IMR-90 (cell line): ENCODE results near the gene ANK2. TPM values are rescaled to one million over a fixed set of nuclear protein-coding genes. Genes with fewer than 3 reads are reported as not detected.

Experiments
- ATAC-seq: fragments of 200-7000 bp; cut with Tn5 transposase; 2 replicates; pipeline ENCODE4 v1.9.1; 2020; ENCODE audit warnings: low read depth, mild to moderate bottlenecking, moderate library complexity
- BruUV-seq: library from RNA; stranded (reverse); fragments of 400-500 nt; replicated peaks from 2 replicates; lab custom pipeline; 2021; lab: Mats Ljungman, UMichigan
- CTCF ChIA-PET: fragments of 300-600 bp; formaldehyde crosslinking; extraction: SDS; loops from one replicate; lab custom pipeline; 2021; ENCODE audit warnings: antibody characterized with exemption; lab: Yijun Ruan, JAX
- POLR2A ChIA-PET: fragments of 300-600 bp; sonication (Branson Sonifier 250); formaldehyde crosslinking; loops from one replicate; lab custom pipeline; 2022; ENCODE audit warnings: antibody characterized with exemption; ENCODE audit not compliant: unreplicated experiment; lab: Charles Lee
- DNase-seq: peaks from one replicate; pipeline ENCODE4 v3.0.0; 2013
- H2AFZ ChIP-seq: replicated peaks from 2 replicates; pipeline ENCODE3; 2013; ENCODE audit warnings: low read length, mild to moderate bottlenecking; ENCODE audit not compliant: poor library complexity
- H2AK5ac ChIP-seq: 2 replicates; pipeline ENCODE4 v1.6.1; 2013; ENCODE audit warnings: low read depth, low read length, inconsistent platforms
- H2AK9ac ChIP-seq: replicated peaks from 2 replicates; pipeline ENCODE3; 2013; ENCODE audit warnings: mild to moderate bottlenecking, low read depth, low read length, moderate library complexity; ENCODE audit not compliant: poor library complexity
- H2BK120ac ChIP-seq: 2 replicates; pipeline ENCODE4 v1.6.1; 2013; ENCODE audit warnings: low read depth, low read length, inconsistent platforms
- H2BK15ac ChIP-seq: 3 replicates; pipeline ENCODE4 v1.6.1; 2013; ENCODE audit warnings: low read depth, low read length, inconsistent platforms
- H2BK20ac ChIP-seq: 2 replicates; pipeline ENCODE4 v1.6.1; 2013; ENCODE audit warnings: low read depth, mild to moderate bottlenecking, inconsistent platforms, low read length, moderate library complexity
- H2BK5ac ChIP-seq: 2 replicates; pipeline ENCODE4 v1.6.1; 2013; ENCODE audit warnings: mild to moderate bottlenecking, low read depth, low read length, inconsistent platforms; ENCODE audit not compliant: poor library complexity, severe bottlenecking
- H3K14ac ChIP-seq: replicated peaks from 2 replicates; pipeline ENCODE4 v1.6.1; 2013; ENCODE audit warnings: low read depth, low read length, inconsistent platforms
- H3K18ac ChIP-seq: 2 replicates; pipeline ENCODE4 v1.6.1; 2013; ENCODE audit warnings: low read depth, low read length, control low read depth
- H3K23ac ChIP-seq: 2 replicates; pipeline ENCODE4 v1.6.1; 2013; ENCODE audit warnings: low read depth, low read length, inconsistent platforms
- H3K27ac ChIP-seq: 2 replicates; pipeline ENCODE4 v1.5.1; 2013; ENCODE audit warnings: mild to moderate bottlenecking, control low read depth, low read length; ENCODE audit not compliant: insufficient read depth
- H3K27me3 ChIP-seq: 2 replicates; pipeline ENCODE4 v1.6.1; 2013; ENCODE audit warnings: low read length; ENCODE audit not compliant: control insufficient read depth, insufficient read depth
- H3K36me3 ChIP-seq: 2 replicates; pipeline ENCODE4 v1.6.1; 2013; ENCODE audit warnings: low read length, mixed read lengths; ENCODE audit not compliant: control insufficient read depth, insufficient read depth
- H3K4ac ChIP-seq: 2 replicates; pipeline ENCODE4 v1.6.1; 2013; ENCODE audit warnings: low read depth, low read length, inconsistent platforms
- H3K4me1 ChIP-seq: 2 replicates; pipeline ENCODE4 v1.6.1; 2013; ENCODE audit warnings: low read length, mixed read lengths; ENCODE audit not compliant: control insufficient read depth, insufficient read depth
- H3K4me2 ChIP-seq: 2 replicates; pipeline ENCODE4 v1.6.1; 2013; ENCODE audit warnings: low read depth, mild to moderate bottlenecking, control low read depth, low read length, moderate library complexity
- H3K4me3 ChIP-seq: 2 replicates; pipeline ENCODE4 v1.5.1; 2013; ENCODE audit warnings: low read depth, mild to moderate bottlenecking, control low read depth, low read length, moderate library complexity; ENCODE audit not compliant: insufficient read depth
- H3K56ac ChIP-seq: 2 replicates; pipeline ENCODE4 v1.6.1; 2013; ENCODE audit warnings: low read length, inconsistent platforms; ENCODE audit not compliant: insufficient read depth; ENCODE audit errors: extremely low read depth
- H3K79me1 ChIP-seq, 2 experiments: 2 replicates each; pipeline ENCODE4 v1.6.1; 2013; ENCODE audit warnings: low read length in 2 of 2, inconsistent platforms in 1 of 2, low read depth in 1 of 2
- H3K9ac ChIP-seq: 2 replicates; pipeline ENCODE4 v1.6.1; 2013; ENCODE audit warnings: low read depth, low read length, control low read depth
- H3K9me1 ChIP-seq: 2 replicates; pipeline ENCODE4 v1.6.1; 2013; ENCODE audit warnings: low read length, inconsistent platforms; ENCODE audit not compliant: insufficient read depth
- H3K9me3 ChIP-seq: 2 replicates; pipeline ENCODE4 v1.6.1; 2013; ENCODE audit warnings: low read length; ENCODE audit not compliant: control insufficient read depth, insufficient read depth
- H4K20me1 ChIP-seq: 2 replicates; pipeline ENCODE4 v1.6.1; 2013; ENCODE audit warnings: low read length, inconsistent platforms; ENCODE audit not compliant: insufficient read depth
- H4K5ac ChIP-seq: 2 replicates; pipeline ENCODE4 v1.6.1; 2013; ENCODE audit warnings: mild to moderate bottlenecking, low read depth, low read length, control low read depth
- H4K8ac ChIP-seq, 2 experiments: 2 replicates each; pipeline ENCODE4 v1.6.1; 2013; ENCODE audit warnings: low read depth in 2 of 2, low read length in 2 of 2, control low read depth in 1 of 2, inconsistent platforms in 1 of 2
- H4K91ac ChIP-seq: 2 replicates; pipeline ENCODE4 v1.6.1; 2013; ENCODE audit warnings: low read depth, low read length, inconsistent platforms; ENCODE audit not compliant: insufficient read depth
- BHLHE40 ChIP-seq: fragments of 150-350 bp; IDR thresholded peaks from 2 replicates; pipeline ENCODE4 v1.6.1; 2016; ENCODE audit warnings: mild to moderate bottlenecking, low read depth, low read length
- CEBPB ChIP-seq: IDR thresholded peaks from 2 replicates; pipeline ENCODE4 v1.6.1; 2012; ENCODE audit warnings: low read depth, low read length, improper control_type of control experiment
- CHD1 ChIP-seq: IDR thresholded peaks from 2 replicates; pipeline ENCODE4 v1.6.1; 2012; ENCODE audit warnings: low read depth, low read length, improper control_type of control experiment
- ELK1 ChIP-seq: fragments of 150-350 bp; IDR thresholded peaks from 2 replicates; pipeline ENCODE4 v1.6.1; 2016; ENCODE audit warnings: low read depth, mild to moderate bottlenecking, low read length, moderate library complexity, borderline replicate concordance
- FOS ChIP-seq: fragments of 150-350 bp; IDR thresholded peaks from 2 replicates; pipeline ENCODE4 v1.6.1; 2016; ENCODE audit warnings: low read depth, low read length
- MAFK ChIP-seq: IDR thresholded peaks from 2 replicates; pipeline ENCODE4 v1.6.1; 2012; ENCODE audit warnings: low read depth, low read length, improper control_type of control experiment
- MAZ ChIP-seq: IDR thresholded peaks from 2 replicates; pipeline ENCODE4 v1.6.1; 2012; ENCODE audit warnings: low read depth, mild to moderate bottlenecking, low read length, improper control_type of control experiment, moderate library complexity, borderline replicate concordance
- MXI1 ChIP-seq: IDR thresholded peaks from 2 replicates; pipeline ENCODE4 v1.6.1; 2012; ENCODE audit warnings: low read depth, mild to moderate bottlenecking, low read length, moderate library complexity, borderline replicate concordance
- NFE2L2 ChIP-seq: fragments of 150-350 bp; IDR thresholded peaks from 2 replicates; pipeline ENCODE4 v1.6.1; 2016; ENCODE audit warnings: low read depth, mild to moderate bottlenecking, low read length
- POLR2A ChIP-seq: IDR thresholded peaks from 2 replicates; pipeline ENCODE4 v1.6.1; 2012; ENCODE audit warnings: mild to moderate bottlenecking, low read depth, low read length
- RAD21 ChIP-seq: IDR thresholded peaks from 2 replicates; pipeline ENCODE4 v1.6.1; 2012; ENCODE audit warnings: low read length, improper control_type of control experiment
- RCOR1 ChIP-seq: IDR thresholded peaks from 2 replicates; pipeline ENCODE4 v1.6.1; 2012; ENCODE audit warnings: mild to moderate bottlenecking, low read length, improper control_type of control experiment; ENCODE audit not compliant: insufficient replicate concordance
- RFX5 ChIP-seq: IDR thresholded peaks from 2 replicates; pipeline ENCODE4 v1.8.0; 2012; ENCODE audit warnings: low read depth, mild to moderate bottlenecking, low read length, moderate library complexity
- SMC3 ChIP-seq: fragments of 150-350 bp; IDR thresholded peaks from 2 replicates; pipeline ENCODE4 v1.6.1; 2016; ENCODE audit warnings: low read depth, mild to moderate bottlenecking, antibody characterized with exemption, low read length, moderate library complexity
- WGBS, 2 experiments: methylation state at CpG; one replicate each; pipeline versions ENCODE4 v1.1.5 to v1.1.7; 2013; ENCODE audit warnings: missing lambda C conversion rate in 2 of 2; ENCODE audit not compliant: insufficient read length in 1 of 2; ENCODE audit errors: extremely low coverage in 2 of 2; 5-methylcytosine and 5-hydroxymethylcytosine counted together
- dilution Hi-C: fragments of 300-500 bp; cut with HindIII; formaldehyde crosslinking; loops from one replicate; pipeline ENCODE4 v1.14.3; 2018; ENCODE audit warnings: low sequenced_read_pairs; ENCODE audit not compliant: unreplicated experiment
- in situ Hi-C: fragments of 300-500 bp; cut with MboI; formaldehyde crosslinking; loops from 3 replicates; pipeline ENCODE4 v1.14.3; 2019; ENCODE audit warnings: low sequenced_read_pairs, inconsistent platforms, mixed read lengths
- intact Hi-C: fragments of 100-400 bp; cut with micrococcal nuclease; formaldehyde crosslinking; loops from 2 replicates; pipeline ENCODE4 v1.10.0; 2022
- polyA plus RNA-seq, 3 experiments: library from polyadenylated mRNA; depleted of rRNA; stranded (reverse); fragments of >200 nt; gene quantifications; 2 replicates each; pipeline ENCODE4 v1.2.3, GENCODE V29; 2012; ENCODE audit warnings: low replicate concordance in 1 of 3
- total RNA-seq: library from RNA; depleted of rRNA; stranded (reverse); fragments of >200 nt; gene quantifications from 2 replicates; pipeline ENCODE4 v1.2.3, GENCODE V29; 2012
- TF ChIP-seq, protein P1 (sequence below): conservative IDR thresholded peaks from 2 replicates; pipeline ENCODE4 v1.5.1; 2012; ENCODE audit warnings: mild to moderate bottlenecking, low read depth, low read length, improper control_type of control experiment
- TF ChIP-seq, protein P2 (sequence below): fragments of 150-350 bp; IDR thresholded peaks from 2 replicates; pipeline ENCODE4 v1.6.1; 2017; ENCODE audit warnings: mild to moderate bottlenecking, antibody characterized with exemption, low read length, low read depth

The ANK2 gene
- total and polyA plus RNA-seq, 2 of the 4 experiments (the other 2 are of a cell fraction): 0.82 to 6.6 TPM

DNA sequence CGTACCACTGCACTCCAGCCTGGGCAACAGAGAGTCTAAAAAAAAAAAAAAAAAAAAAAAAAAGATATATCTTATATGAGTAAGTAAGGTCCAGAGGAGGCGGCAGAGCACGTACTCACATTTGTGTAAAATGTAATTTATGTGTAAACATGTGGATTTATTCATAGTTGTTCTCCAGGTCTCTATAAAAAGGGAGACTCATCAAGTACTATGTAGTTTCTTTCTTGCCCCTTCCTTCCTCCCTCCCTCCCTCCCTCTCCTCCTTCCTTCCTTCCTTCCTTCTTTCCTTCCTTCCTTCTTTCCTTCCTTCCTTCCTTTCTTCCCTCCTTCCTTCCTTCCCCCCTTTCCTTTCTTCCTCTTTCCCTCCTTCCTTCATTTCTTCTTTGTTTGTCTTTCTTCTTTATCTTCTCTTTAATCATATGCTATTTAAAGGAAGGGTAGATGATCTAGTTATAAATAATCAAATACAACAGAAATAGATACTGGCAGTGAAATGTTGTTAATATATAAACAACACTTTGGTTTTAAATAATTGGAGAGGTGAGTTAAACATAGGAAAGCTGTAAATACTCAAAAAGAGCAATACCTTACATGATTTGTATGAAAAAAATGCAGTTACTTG lies 344.8 kb downstream of the ANK2 start:
- Histone ChIP-seq H3K27ac (no peak overlapping the region), H3K79me1 (no peaks in the 10 kb centered on the region), H3K27me3 (no peaks in the 10 kb centered on the region), H2AK5ac (no peak overlapping the region), H3K4me3 (no peak overlapping the region), H2AFZ (no peak overlapping the region), H2BK15ac (no peak overlapping the region), H3K18ac (no peak overlapping the region), H2AK9ac (no peak overlapping the region), H2BK20ac (no peak overlapping the region), H3K23ac (no peak overlapping the region), H3K4me2 (no peak overlapping the region), H2BK120ac (no peak overlapping the region), H3K9ac (no peak overlapping the region), H3K56ac (no peak overlapping the region), H3K36me3 (no peaks in the 10 kb centered on the region), H3K9me1 (no peaks in the 10 kb centered on the region), H3K4me1 (peaks cover 6% of the 10 kb centered on the region), H3K14ac (no peak overlapping the region), H4K5ac (no peak overlapping the region), H4K91ac (no peak overlapping the region), H4K20me1 (no peaks in the 10 kb centered on the region), H4K8ac (no peak overlapping the region), H2BK5ac (no peak overlapping the region), H3K4ac (no peak overlapping the region), H3K9me3 (no peaks in the 10 kb centered on the region)
- ChIA-PET POLR2A (no interaction called here), CTCF (interaction anchor here (0.5 to 1.6 kb wide), 9 partner anchors 156 to 988 kb away, joined by 3 to 7 read pairs (median 3); no protein-coding TSS in a partner anchor)
- DNase-seq: no peak
- intact Hi-C loops: loop anchor here (1.0 to 10.0 kb wide), 8 partner anchors 116 to 990 kb away; partner anchors contain the start of genes ARSJ and CAMK2D
- no CpG with 5 or more reads among the region's 3 CpGs for WGBS, 2 experiments
- ATAC-seq: no peak
- dilution Hi-C loops: no loop called here
- TF ChIP-seq NFE2L2: no peak
- no peak for TF ChIP-seq FOS
- no peak for TF ChIP-seq MAZ
- no peak for TF ChIP-seq POLR2A
- no peak for TF ChIP-seq SMC3
- TF ChIP-seq, protein P1, sequence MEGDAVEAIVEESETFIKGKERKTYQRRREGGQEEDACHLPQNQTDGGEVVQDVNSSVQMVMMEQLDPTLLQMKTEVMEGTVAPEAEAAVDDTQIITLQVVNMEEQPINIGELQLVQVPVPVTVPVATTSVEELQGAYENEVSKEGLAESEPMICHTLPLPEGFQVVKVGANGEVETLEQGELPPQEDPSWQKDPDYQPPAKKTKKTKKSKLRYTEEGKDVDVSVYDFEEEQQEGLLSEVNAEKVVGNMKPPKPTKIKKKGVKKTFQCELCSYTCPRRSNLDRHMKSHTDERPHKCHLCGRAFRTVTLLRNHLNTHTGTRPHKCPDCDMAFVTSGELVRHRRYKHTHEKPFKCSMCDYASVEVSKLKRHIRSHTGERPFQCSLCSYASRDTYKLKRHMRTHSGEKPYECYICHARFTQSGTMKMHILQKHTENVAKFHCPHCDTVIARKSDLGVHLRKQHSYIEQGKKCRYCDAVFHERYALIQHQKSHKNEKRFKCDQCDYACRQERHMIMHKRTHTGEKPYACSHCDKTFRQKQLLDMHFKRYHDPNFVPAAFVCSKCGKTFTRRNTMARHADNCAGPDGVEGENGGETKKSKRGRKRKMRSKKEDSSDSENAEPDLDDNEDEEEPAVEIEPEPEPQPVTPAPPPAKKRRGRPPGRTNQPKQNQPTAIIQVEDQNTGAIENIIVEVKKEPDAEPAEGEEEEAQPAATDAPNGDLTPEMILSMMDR: no peak
- no peak for TF ChIP-seq RCOR1
- TF ChIP-seq, protein P2, sequence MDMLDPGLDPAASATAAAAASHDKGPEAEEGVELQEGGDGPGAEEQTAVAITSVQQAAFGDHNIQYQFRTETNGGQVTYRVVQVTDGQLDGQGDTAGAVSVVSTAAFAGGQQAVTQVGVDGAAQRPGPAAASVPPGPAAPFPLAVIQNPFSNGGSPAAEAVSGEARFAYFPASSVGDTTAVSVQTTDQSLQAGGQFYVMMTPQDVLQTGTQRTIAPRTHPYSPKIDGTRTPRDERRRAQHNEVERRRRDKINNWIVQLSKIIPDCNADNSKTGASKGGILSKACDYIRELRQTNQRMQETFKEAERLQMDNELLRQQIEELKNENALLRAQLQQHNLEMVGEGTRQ: no peak
- no peak for TF ChIP-seq MAFK
- no peak for TF ChIP-seq MXI1
- TF ChIP-seq CEBPB: no peak
- TF ChIP-seq RAD21: no peak
- no peak for TF ChIP-seq CHD1
- TF ChIP-seq ELK1: no peak
- no peak for TF ChIP-seq BHLHE40
- no peak for TF ChIP-seq RFX5
- in situ Hi-C loops: loop anchor here (10.0 kb wide), 1 partner anchor 501 kb away; no protein-coding TSS in a partner anchor
- BruUV-seq: no TSS peak
